SIG-M5 treated with dmso at 0.1 percent for 504 hours (cell line): ENCODE data around the gene TMEM181.

Source experiments
- DNase-seq: peaks from one replicate; lab custom pipeline; 2025; ENCODE audit not compliant: unreplicated experiment; lab: John Stamatoyannopoulos, UW

Gene TMEM181

GRCh38 chr6:158561938-158562337 is 2.0 kb downstream of the TMEM181 start:
- DNase-seq = no peak

- DNase-seq = no peak
Measured at GRCh38 chr6:158564243-158565121, 4.6 kb downstream of the TMEM181 start.

- DNase-seq = no peak
Measured at GRCh38 chr6:158565122-158565429, 5.2 kb downstream of the TMEM181 start.

GRCh38 chr6:158565482-158566040 is 5.7 kb downstream of the TMEM181 start:
- DNase-seq = no peak

- no peak for DNase-seq
Measured at GRCh38 chr6:158566207-158566818, 6.4 kb downstream of the TMEM181 start.

- DNase-seq = no peak
Measured at GRCh38 chr6:158567152-158567551, 7.3 kb downstream of the TMEM181 start.

GRCh38 chr6:158567871-158568401 is 8.0 kb downstream of the TMEM181 start:
- DNase-seq = no peak

GRCh38 chr6:158568549-158568948 is 8.7 kb downstream of the TMEM181 start:
- no peak for DNase-seq

- no peak for DNase-seq
Measured at GRCh38 chr6:158569036-158569435, 9.1 kb downstream of the TMEM181 start.

- no peak for DNase-seq
Measured at GRCh38 chr6:158570681-158570962, 10.7 kb downstream of the TMEM181 start.

GRCh38 chr6:158571826-158572652 is 12.1 kb downstream of the TMEM181 start:
- no peak for DNase-seq

- no peak for DNase-seq
Measured at GRCh38 chr6:158572653-158573541, 13.0 kb downstream of the TMEM181 start.

- no peak for DNase-seq
Measured at GRCh38 chr6:158573542-158573931, 13.6 kb downstream of the TMEM181 start.

GRCh38 chr6:158574800-158575199 is 14.9 kb downstream of the TMEM181 start:
- no peak for DNase-seq

GRCh38 chr6:158575550-158575949 is 15.7 kb downstream of the TMEM181 start:
- DNase-seq = no peak

- DNase-seq = no peak
Measured at GRCh38 chr6:158584236-158584651, 24.4 kb downstream of the TMEM181 start.

GRCh38 chr6:158586652-158587051 is 26.8 kb downstream of the TMEM181 start:
- no peak for DNase-seq

GRCh38 chr6:158589366-158589765 is 29.5 kb downstream of the TMEM181 start:
- no peak for DNase-seq

- DNase-seq = no peak
Measured at GRCh38 chr6:158591134-158591809, 31.4 kb downstream of the TMEM181 start.

GRCh38 chr6:158591810-158592209 is 31.9 kb downstream of the TMEM181 start:
- no peak for DNase-seq
